ENCODE results near the gene BAIAP2L1. TPM values are rescaled to one million over a fixed set of nuclear protein-coding genes. Genes with fewer than 3 reads are reported as not detected.
A peak's percentile ranks its signal among the peaks of the same experiment; 100 is the strongest.

BAIAP2L1 gene
- total RNA-seq, 2 donors from 2014 or later: 0.55 to 0.82 TPM

GRCh38 chr7:98278408-98278807 lies 122.5 kb downstream of the BAIAP2L1 start:
- Mint-ChIP-seq H3K36me3 (ENCODE audit: low read depth) (no peaks in the 10 kb centered on the region), H3K4me1 (peaks cover 10% of the 10 kb centered on the region), H3K27ac (no peak overlapping the region), H3K27me3 (no peaks in the 10 kb centered on the region), H3K4me3 (no peak overlapping the region)
- no peak for ATAC-seq
- no peak for DNase-seq
- no peaks in the 10 kb centered on the region for H3K9me3 ChIP-seq (ENCODE audit: control insufficient read depth, low read length, poor library complexity, severe bottlenecking)

- Mint-ChIP-seq H3K4me3 (no peak overlapping the region), H3K36me3 (ENCODE audit: low read depth) (no peaks in the 10 kb centered on the region), H3K27me3 (no peaks in the 10 kb centered on the region), H3K27ac (no peak overlapping the region), H3K4me1 (peaks cover 2% of the 10 kb centered on the region)
- DNase-seq (no peak), ATAC-seq (no peak)
- H3K9me3 ChIP-seq (ENCODE audit: control insufficient read depth, low read length, poor library complexity, severe bottlenecking): no peaks in the 10 kb centered on the region
Measured at GRCh38 chr7:98276241-98276761, 124.6 kb downstream of the BAIAP2L1 start.

GRCh38 chr7:98267303-98267702 lies 133.6 kb downstream of the BAIAP2L1 start:
- Mint-ChIP-seq H3K27ac (peak overlapping the region; percentile 9), H3K4me3 (no peak overlapping the region), H3K27me3 (no peaks in the 10 kb centered on the region), H3K36me3 (ENCODE audit: low read depth) (no peaks in the 10 kb centered on the region), H3K4me1 (peaks cover 6% of the 10 kb centered on the region)
- H3K9me3 ChIP-seq (ENCODE audit: control insufficient read depth, low read length, poor library complexity, severe bottlenecking): no peaks in the 10 kb centered on the region
- DNase-seq: no peak
- no peak for ATAC-seq

- Mint-ChIP-seq H3K36me3 (ENCODE audit: low read depth) (no peaks in the 10 kb centered on the region), H3K4me3 (no peak overlapping the region), H3K27ac (no peak overlapping the region), H3K27me3 (no peaks in the 10 kb centered on the region), H3K4me1 (peaks cover 6% of the 10 kb centered on the region)
- ATAC-seq (peak; percentile 35), DNase-seq (no peak)
- H3K9me3 ChIP-seq (ENCODE audit: control insufficient read depth, low read length, poor library complexity, severe bottlenecking): no peaks in the 10 kb centered on the region
Measured at GRCh38 chr7:98266840-98267239, 134.1 kb downstream of the BAIAP2L1 start.

GRCh38 chr7:98265841-98266271 lies 135.0 kb downstream of the BAIAP2L1 start:
- H3K27ac Mint-ChIP-seq: no peak overlapping the region

GRCh38 chr7:98257701-98258100 lies 143.2 kb downstream of the BAIAP2L1 start:
- H3K27ac Mint-ChIP-seq: no peak overlapping the region
- H3K9me3 ChIP-seq (ENCODE audit: control insufficient read depth, low read length, poor library complexity, severe bottlenecking): no peaks in the 10 kb centered on the region
- no peaks in the 10 kb centered on the region for H3K36me3 Mint-ChIP-seq (ENCODE audit: low read depth)
- no peaks in the 10 kb centered on the region for H3K27me3 Mint-ChIP-seq
- ATAC-seq: no peak
- H3K4me1 Mint-ChIP-seq: peaks cover 19% of the 10 kb centered on the region
- no peak overlapping the region for H3K4me3 Mint-ChIP-seq
- DNase-seq: no peak

More at GRCh38 chr7:98265841-98266271, 135.0 kb downstream of the BAIAP2L1 start:
- Mint-ChIP-seq H3K36me3 (ENCODE audit: low read depth) (no peaks in the 10 kb centered on the region), H3K4me1 (peaks cover 6% of the 10 kb centered on the region), H3K27me3 (no peaks in the 10 kb centered on the region), H3K4me3 (no peak overlapping the region)
- no peaks in the 10 kb centered on the region for H3K9me3 ChIP-seq (ENCODE audit: control insufficient read depth, low read length, poor library complexity, severe bottlenecking)
- ATAC-seq (no peak), DNase-seq (no peak)

GRCh38 chr7:98256431-98256830 lies 144.5 kb downstream of the BAIAP2L1 start:
- Mint-ChIP-seq H3K4me1 (peaks cover 25% of the 10 kb centered on the region), H3K27me3 (no peaks in the 10 kb centered on the region), H3K27ac (no peak overlapping the region), H3K4me3 (no peak overlapping the region), H3K36me3 (ENCODE audit: low read depth) (no peaks in the 10 kb centered on the region)
- no peaks in the 10 kb centered on the region for H3K9me3 ChIP-seq (ENCODE audit: control insufficient read depth, low read length, poor library complexity, severe bottlenecking)
- DNase-seq (no peak), ATAC-seq (no peak)

GRCh38 chr7:98254951-98255610 lies 145.8 kb downstream of the BAIAP2L1 start:
- ATAC-seq: no peak
- H3K36me3 Mint-ChIP-seq (ENCODE audit: low read depth): no peaks in the 10 kb centered on the region

GRCh38 chr7:98254516-98254915 lies 146.4 kb downstream of the BAIAP2L1 start:
- no peak for DNase-seq
- Mint-ChIP-seq H3K36me3 (ENCODE audit: low read depth) (no peaks in the 10 kb centered on the region), H3K4me1 (peaks cover 36% of the 10 kb centered on the region), H3K4me3 (no peak overlapping the region), H3K27me3 (no peaks in the 10 kb centered on the region), H3K27ac (peak overlapping the region; percentile 59)
- H3K9me3 ChIP-seq (ENCODE audit: control insufficient read depth, low read length, poor library complexity, severe bottlenecking): no peaks in the 10 kb centered on the region
- no peak for ATAC-seq

More at GRCh38 chr7:98254951-98255610, 145.8 kb downstream of the BAIAP2L1 start:
- no peak for DNase-seq
- H3K4me1 Mint-ChIP-seq: peaks cover 35% of the 10 kb centered on the region
- H3K27ac Mint-ChIP-seq: peak overlapping the region; percentile 59
- no peaks in the 10 kb centered on the region for H3K9me3 ChIP-seq (ENCODE audit: control insufficient read depth, low read length, poor library complexity, severe bottlenecking)
- no peak overlapping the region for H3K4me3 Mint-ChIP-seq
- no peaks in the 10 kb centered on the region for H3K27me3 Mint-ChIP-seq

GRCh38 chr7:98252425-98253054 lies 148.3 kb downstream of the BAIAP2L1 start:
- Mint-ChIP-seq H3K36me3 (ENCODE audit: low read depth) (no peaks in the 10 kb centered on the region), H3K27ac (peak overlapping the region; percentile 94)

GRCh38 chr7:98251601-98252424 lies 149.1 kb downstream of the BAIAP2L1 start, which contains the start of gene TECPR1:
Gene TECPR1, minus strand, starts transcription at chr7:98252232. Its CDS starts 6,086 bp downstream, at chr7:98246146.
- no peaks in the 10 kb centered on the region for H3K9me3 ChIP-seq (ENCODE audit: control insufficient read depth, low read length, poor library complexity, severe bottlenecking)
- Mint-ChIP-seq H3K27me3 (no peaks in the 10 kb centered on the region), H3K27ac (peak within 1 kb of the TSS; percentile 94), H3K36me3 (ENCODE audit: low read depth) (no peaks in the 10 kb centered on the region), H3K4me1 (peaks cover 51% of the 10 kb centered on the region), H3K4me3 (peak within 1 kb of the TSS; percentile 93)
- DNase-seq (peak; percentile 66 to 87 (median 80)), ATAC-seq (peak; percentile 84)

More at GRCh38 chr7:98252425-98253054, 148.3 kb downstream of the BAIAP2L1 start:
- no peaks in the 10 kb centered on the region for H3K27me3 Mint-ChIP-seq
- peak overlapping the region; percentile 93 for H3K4me3 Mint-ChIP-seq
- no peaks in the 10 kb centered on the region for H3K9me3 ChIP-seq (ENCODE audit: control insufficient read depth, low read length, poor library complexity, severe bottlenecking)
- DNase-seq: no peak
- H3K4me1 Mint-ChIP-seq: peaks cover 50% of the 10 kb centered on the region
- ATAC-seq: peak; percentile 27

GRCh38 chr7:98251231-98251600 lies 149.7 kb downstream of the BAIAP2L1 start:
- Mint-ChIP-seq H3K4me1 (peaks cover 48% of the 10 kb centered on the region), H3K36me3 (ENCODE audit: low read depth) (no peaks in the 10 kb centered on the region), H3K27me3 (no peaks in the 10 kb centered on the region)

GRCh38 chr7:98250789-98251188 lies 150.1 kb downstream of the BAIAP2L1 start:
- Mint-ChIP-seq H3K4me1 (peaks cover 48% of the 10 kb centered on the region), H3K27ac (peak overlapping the region; percentile 94), H3K36me3 (ENCODE audit: low read depth) (no peaks in the 10 kb centered on the region), H3K4me3 (peak overlapping the region; percentile 93), H3K27me3 (no peaks in the 10 kb centered on the region)
- peak in 1 of 3 donors; percentile 22 for DNase-seq
- H3K9me3 ChIP-seq (ENCODE audit: control insufficient read depth, low read length, poor library complexity, severe bottlenecking): no peaks in the 10 kb centered on the region
- ATAC-seq: peak; percentile 31

More at GRCh38 chr7:98251231-98251600, 149.7 kb downstream of the BAIAP2L1 start:
- H3K27ac Mint-ChIP-seq: peak overlapping the region; percentile 94
- ATAC-seq (peak; percentile 70), DNase-seq (peak in 2 of 3 donors; percentile 18 to 27)
- H3K4me3 Mint-ChIP-seq: peak overlapping the region; percentile 93
- no peaks in the 10 kb centered on the region for H3K9me3 ChIP-seq (ENCODE audit: control insufficient read depth, low read length, poor library complexity, severe bottlenecking)
